Activated CD4-positive, alpha-beta memory T cell treated with anti-CD3 and anti-CD28 coated beads for 36 hours (primary cell): Measurements from ENCODE around the gene NKX1-2. TPM values are rescaled to one million over a fixed set of nuclear protein-coding genes. Genes with fewer than 3 reads are reported as not detected.
"Not testable (repeated sequence)": the region's sequence is repeated elsewhere in the genome, so short reads cannot be mapped to it uniquely, and the experiment has no call there.

Source experiments
- CTCF ChIA-PET: fragments of 350-600 bp; sonication (Branson Sonifier 250); formaldehyde crosslinking; loops from one replicate; lab custom pipeline; 2021; ENCODE audit warnings: antibody characterized with exemption, inconsistent platforms; lab: Charles Lee
- POLR2A ChIA-PET: fragments of 350-600 bp; sonication (Branson Sonifier 250); formaldehyde crosslinking; loops from one replicate; lab custom pipeline; 2021; ENCODE audit warnings: antibody characterized with exemption; lab: Charles Lee
- DNase-seq: peaks from one replicate; pipeline ENCODE4 v3.0.0-alpha.2; 2020
- H3K27ac Mint-ChIP-seq: one replicate; pipeline ENCODE4 v1.8.0; 2021; ENCODE audit warnings: mixed read lengths
- H3K27me3 Mint-ChIP-seq: one replicate; pipeline ENCODE4 v1.8.0; 2021; ENCODE audit warnings: mixed read lengths
- H3K36me3 Mint-ChIP-seq: one replicate; pipeline ENCODE4 v1.8.0; 2021; ENCODE audit warnings: mixed read lengths
- H3K4me1 Mint-ChIP-seq: one replicate; pipeline ENCODE4 v1.8.0; 2021; ENCODE audit warnings: low read depth, mixed read lengths
- H3K4me3 Mint-ChIP-seq: one replicate; pipeline ENCODE4 v1.8.0; 2021; ENCODE audit warnings: mild to moderate bottlenecking, mixed read lengths
- H3K9me3 Mint-ChIP-seq: one replicate; pipeline ENCODE4 v1.8.0; 2021; ENCODE audit warnings: mixed read lengths
- intact Hi-C: fragments of 100-400 bp; cut with micrococcal nuclease; formaldehyde crosslinking; loops from one replicate; pipeline ENCODE4 v1.15.1; 2023
- total RNA-seq, 2 experiments: library from RNA; stranded (reverse); gene quantifications; one replicate each; pipeline ENCODE4 v1.2.3, GENCODE V29; 2021

Gene NKX1-2
- total RNA-seq, 2 experiments from 2014 or later: not detected

- Mint-ChIP-seq H3K4me3 (no peak overlapping the region), H3K4me1 (peaks cover 24% of the 10 kb centered on the region), H3K27me3 (peaks cover 61% of the 10 kb centered on the region), H3K36me3 (no peaks in the 10 kb centered on the region), H3K9me3 (no peaks in the 10 kb centered on the region), H3K27ac (no peak overlapping the region)
- intact Hi-C loops: loop anchor here (10.0 kb wide), 1 partner anchor 1312 kb away; the partner anchor contains the start of gene HMX3
- ChIA-PET POLR2A (no interaction called here), CTCF (no interaction called here)
- DNase-seq: no peak
These were observed 2.7 kb downstream of the NKX1-2 start for GRCh38 chr10:124446830-124447750.

GRCh38 chr10:124441694-124442093 lies 8.1 kb downstream of the NKX1-2 start:
- peaks cover 23% of the 10 kb centered on the region for H3K27me3 Mint-ChIP-seq
- H3K4me1 Mint-ChIP-seq, H3K27ac Mint-ChIP-seq, DNase-seq, POLR2A ChIA-PET, H3K4me3 Mint-ChIP-seq, H3K9me3 Mint-ChIP-seq, H3K36me3 Mint-ChIP-seq, CTCF ChIA-PET: not testable (repeated sequence)
- intact Hi-C loops: loop anchor here (10.0 kb wide), 1 partner anchor 1307 kb away; the partner anchor contains the start of gene HMX3

- ChIA-PET CTCF (no interaction called here), POLR2A (no interaction called here)
- Mint-ChIP-seq H3K27ac (no peak overlapping the region), H3K36me3 (no peaks in the 10 kb centered on the region), H3K4me3 (no peak overlapping the region), H3K27me3 (peaks cover 3% of the 10 kb centered on the region), H3K9me3 (no peaks in the 10 kb centered on the region), H3K4me1 (no peaks in the 10 kb centered on the region)
- no peak for DNase-seq
- intact Hi-C loops: no loop called here
These were observed 13.6 kb downstream of the NKX1-2 start for GRCh38 chr10:124436191-124436638.

GRCh38 chr10:124435683-124436082 lies 14.2 kb downstream of the NKX1-2 start:
- CTCF ChIA-PET, H3K4me1 Mint-ChIP-seq, H3K27me3 Mint-ChIP-seq, POLR2A ChIA-PET, intact Hi-C loops, H3K27ac Mint-ChIP-seq, H3K36me3 Mint-ChIP-seq, H3K9me3 Mint-ChIP-seq, DNase-seq, H3K4me3 Mint-ChIP-seq: not testable (repeated sequence)

- Mint-ChIP-seq H3K36me3 (no peaks in the 10 kb centered on the region), H3K27me3 (peaks cover 3% of the 10 kb centered on the region), H3K4me3 (no peak overlapping the region), H3K9me3 (no peaks in the 10 kb centered on the region), H3K4me1 (no peaks in the 10 kb centered on the region), H3K27ac (no peak overlapping the region)
- no peak for DNase-seq
- intact Hi-C loops: no loop called here
- CTCF ChIA-PET: interaction anchor here (1.3 kb wide), 1 partner anchor 30 kb away, joined by 4 read pairs; no protein-coding TSS in a partner anchor
- POLR2A ChIA-PET: no interaction called here
These were observed 16.4 kb downstream of the NKX1-2 start for GRCh38 chr10:124433461-124433860.

- Mint-ChIP-seq H3K4me3 (no peak overlapping the region), H3K4me1 (no peaks in the 10 kb centered on the region), H3K9me3 (no peaks in the 10 kb centered on the region), H3K27ac (no peak overlapping the region), H3K36me3 (no peaks in the 10 kb centered on the region), H3K27me3 (peaks cover 4% of the 10 kb centered on the region)
- intact Hi-C loops: no loop called here
- ChIA-PET POLR2A (no interaction called here), CTCF (no interaction called here)
- DNase-seq: no peak
These were observed 19.8 kb downstream of the NKX1-2 start for GRCh38 chr10:124430077-124430476.

GRCh38 chr10:124429576-124429975 lies 20.3 kb downstream of the NKX1-2 start:
- CTCF ChIA-PET: no interaction called here
- H3K4me3 Mint-ChIP-seq: no peak overlapping the region
- H3K27ac Mint-ChIP-seq: no peak overlapping the region
- POLR2A ChIA-PET: no interaction called here
- peaks cover 4% of the 10 kb centered on the region for H3K27me3 Mint-ChIP-seq
- no peaks in the 10 kb centered on the region for H3K4me1 Mint-ChIP-seq
- H3K36me3 Mint-ChIP-seq: no peaks in the 10 kb centered on the region
- no peaks in the 10 kb centered on the region for H3K9me3 Mint-ChIP-seq
- intact Hi-C loops: no loop called here
- no peak for DNase-seq

- H3K9me3 Mint-ChIP-seq: no peaks in the 10 kb centered on the region
- ChIA-PET CTCF (interaction anchor here (1.1 kb wide), 1 partner anchor 39 kb away, joined by 3 read pairs; no protein-coding TSS in a partner anchor), POLR2A (interaction anchor here (1.4 kb wide), 1 partner anchor 11 kb away, joined by 4 read pairs; no protein-coding TSS in a partner anchor)
- no peaks in the 10 kb centered on the region for H3K36me3 Mint-ChIP-seq
- H3K4me3 Mint-ChIP-seq: no peak overlapping the region
- no peak overlapping the region for H3K27ac Mint-ChIP-seq
- intact Hi-C loops: no loop called here
- DNase-seq: no peak
- peaks cover 9% of the 10 kb centered on the region for H3K27me3 Mint-ChIP-seq
- no peaks in the 10 kb centered on the region for H3K4me1 Mint-ChIP-seq
These were observed 21.5 kb downstream of the NKX1-2 start for GRCh38 chr10:124428207-124428777.

GRCh38 chr10:124425227-124425962 lies 24.4 kb downstream of the NKX1-2 start:
- ChIA-PET CTCF (no interaction called here), POLR2A (no interaction called here)
- H3K4me1 Mint-ChIP-seq: no peaks in the 10 kb centered on the region
- no peak overlapping the region for H3K27ac Mint-ChIP-seq
- intact Hi-C loops: no loop called here
- H3K4me3 Mint-ChIP-seq: no peak overlapping the region
- peaks cover 13% of the 10 kb centered on the region for H3K27me3 Mint-ChIP-seq
- H3K36me3 Mint-ChIP-seq: no peaks in the 10 kb centered on the region
- no peak for DNase-seq
- no peaks in the 10 kb centered on the region for H3K9me3 Mint-ChIP-seq

- Mint-ChIP-seq H3K4me3 (no peak overlapping the region), H3K4me1 (peaks cover 3% of the 10 kb centered on the region), H3K27me3 (peaks cover 14% of the 10 kb centered on the region), H3K27ac (no peak overlapping the region), H3K36me3 (no peaks in the 10 kb centered on the region), H3K9me3 (no peaks in the 10 kb centered on the region)
- intact Hi-C loops: no loop called here
- no peak for DNase-seq
- ChIA-PET POLR2A (no interaction called here), CTCF (interaction anchor here (0.9 to 1.0 kb wide), 2 partner anchors 20 to 35 kb away, joined by 3 to 5 read pairs; no protein-coding TSS in a partner anchor)
These were observed 26.0 kb downstream of the NKX1-2 start for GRCh38 chr10:124423813-124424212.

GRCh38 chr10:124422742-124423141 lies 27.1 kb downstream of the NKX1-2 start:
- CTCF ChIA-PET: interaction anchor here (1.0 kb wide), 1 partner anchor 10 kb away, joined by 3 read pairs; no protein-coding TSS in a partner anchor

GRCh38 chr10:124420254-124420653 lies 29.6 kb downstream of the NKX1-2 start:
- POLR2A ChIA-PET: no interaction called here
- no peaks in the 10 kb centered on the region for H3K9me3 Mint-ChIP-seq
- peaks cover 16% of the 10 kb centered on the region for H3K4me1 Mint-ChIP-seq
- no peak overlapping the region for H3K27ac Mint-ChIP-seq
- H3K4me3 Mint-ChIP-seq: no peak overlapping the region
- no peaks in the 10 kb centered on the region for H3K36me3 Mint-ChIP-seq
- intact Hi-C loops: no loop called here
- H3K27me3 Mint-ChIP-seq: peaks cover 11% of the 10 kb centered on the region
- CTCF ChIA-PET: interaction anchor here (1.6 kb wide), 1 partner anchor 31 kb away, joined by 5 read pairs; no protein-coding TSS in a partner anchor
- DNase-seq: no peak

More at GRCh38 chr10:124422742-124423141, 27.1 kb downstream of the NKX1-2 start:
- Mint-ChIP-seq H3K27ac (no peak overlapping the region), H3K4me3 (no peak overlapping the region), H3K27me3 (peaks cover 13% of the 10 kb centered on the region), H3K36me3 (no peaks in the 10 kb centered on the region), H3K4me1 (peaks cover 7% of the 10 kb centered on the region), H3K9me3 (no peaks in the 10 kb centered on the region)
- intact Hi-C loops: no loop called here
- DNase-seq: no peak
- POLR2A ChIA-PET: no interaction called here
